HepG2 (cell line): Measurements from ENCODE around the gene ADAM19. TPM values are rescaled to one million over a fixed set of nuclear protein-coding genes. Genes with fewer than 3 reads are reported as not detected.
A peak's percentile ranks its signal among the peaks of the same experiment; 100 is the strongest.

Experiments used
- AKAP8 ChIP-seq: sonication (generic); formaldehyde crosslinking; IDR thresholded peaks from 2 replicates; pipeline ENCODE4 v1.5.1; 2020; ENCODE audit warnings: mild to moderate bottlenecking, missing genetic modification reagents
- DZIP1 ChIP-seq: sonication (generic); formaldehyde crosslinking; IDR thresholded peaks from 2 replicates; pipeline ENCODE4 v1.5.0; 2020; ENCODE audit warnings: mild to moderate bottlenecking, missing genetic modification reagents
- GATAD1 ChIP-seq: IDR thresholded peaks from 2 replicates; pipeline ENCODE4 v1.6.1; 2016; ENCODE audit warnings: missing genetic modification reagents, missing compliant biosample characterization
- GRHL1 ChIP-seq: sonication (generic); formaldehyde crosslinking; conservative IDR thresholded peaks from 2 replicates; pipeline ENCODE4 v1.8.0; 2022; ENCODE audit warnings: missing genetic modification reagents
- HES4 ChIP-seq: sonication (generic); formaldehyde crosslinking; IDR thresholded peaks from 2 replicates; pipeline ENCODE4 v1.9.0; 2021; ENCODE audit warnings: mild to moderate bottlenecking, missing genetic modification reagents, borderline replicate concordance
- IRF9 ChIP-seq: sonication (generic); formaldehyde crosslinking; IDR thresholded peaks from 2 replicates; pipeline ENCODE4 v1.8.0; 2022; ENCODE audit warnings: missing genetic modification reagents, mild to moderate bottlenecking, borderline replicate concordance
- NCOR1 ChIP-seq: fragments of 200-600 bp; sonication (generic); IDR thresholded peaks from 2 replicates; pipeline ENCODE4 v1.7.0; 2017; ENCODE audit warnings: antibody characterized with exemption, low read length, borderline replicate concordance
- PAXIP1 ChIP-seq: sonication (generic); formaldehyde crosslinking; conservative IDR thresholded peaks from 2 replicates; pipeline ENCODE4 v1.4.0; 2020; ENCODE audit warnings: mild to moderate bottlenecking, missing genetic modification reagents, moderate library complexity
- RARG ChIP-seq: sonication (generic); formaldehyde crosslinking; IDR thresholded peaks from 2 replicates; pipeline ENCODE4 v1.4.0; 2020; ENCODE audit warnings: low read depth, mild to moderate bottlenecking, missing genetic modification reagents
- REST ChIP-seq, 2 experiments: IDR thresholded peaks; 2 replicates each; pipeline ENCODE4 v1.6.1; 2011 to 2012; ENCODE audit warnings: low read length in 2 of 2, borderline replicate concordance in 1 of 2, low read depth in 1 of 2, mild to moderate bottlenecking in 1 of 2, moderate library complexity in 1 of 2
- ZBTB33 ChIP-seq: sonication (generic); formaldehyde crosslinking; IDR thresholded peaks from 2 replicates; pipeline ENCODE4 v1.4.0; 2020; ENCODE audit warnings: missing genetic modification reagents
- ZNF317 ChIP-seq: sonication (generic); formaldehyde crosslinking; IDR thresholded peaks from 2 replicates; pipeline ENCODE4 v1.5.0; 2020; ENCODE audit warnings: mild to moderate bottlenecking, missing genetic modification reagents
- polyA plus RNA-seq, 8 experiments: library from polyadenylated mRNA; depleted of rRNA in 3 of 8; stranded (reverse) in 7 of 8; unstranded in 1 of 8; fragments of >200 nt; fragmentation: Illumina TruSeq in 4 of 8; extraction: Trizol in 4 of 8; gene quantifications; 2 replicates each; pipeline versions ENCODE4 v1.2.1 to v1.2.3, GENCODE V29; 2011 to 2016; ENCODE audit warnings: low read depth in 4 of 8, missing spikeins in 1 of 8, mixed read lengths in 1 of 8; ENCODE audit not compliant: insufficient read depth in 1 of 8
- total RNA-seq, 5 experiments: library from RNA; depleted of rRNA; stranded (reverse); fragments of >200 nt; fragmentation: Illumina TruSeq; extraction: Trizol; gene quantifications; 2 replicates each; pipeline ENCODE4 v1.2.3, GENCODE V29; 2016; ENCODE audit warnings: low read depth in 1 of 5

ADAM19 gene
- total and polyA plus RNA-seq, 2 of the 13 experiments (the other 11 are each of a cell fraction or from before 2014, with no cell fraction given) = 0.38 to 0.74 TPM

- TF ChIP-seq IRF9 (CRISPR knock-in tag) = no peak
- no peak for TF ChIP-seq REST (IDR thresholded peaks at IDR 0.05; ENCODE audit: borderline replicate concordance in 1 of 2, low read depth in 1 of 2, low read length in 2 of 2)
- TF ChIP-seq ZNF317 (CRISPR knock-in tag) = no peak
- no peak for TF ChIP-seq HES4
- no peak for TF ChIP-seq RARG (CRISPR knock-in tag)
- no peak for TF ChIP-seq GRHL1 (CRISPR knock-in tag)
- no peak for TF ChIP-seq DZIP1 (CRISPR knock-in tag)
- no peak for TF ChIP-seq ZBTB33 (CRISPR knock-in tag)
- no peak for TF ChIP-seq GATAD1 (CRISPR knock-in tag)
- TF ChIP-seq AKAP8 (CRISPR knock-in tag) = no peak
- 0 out of 2 replicates have a peak, but pooled peaks have one; percentile 29 for TF ChIP-seq NCOR1
- peak; percentile 60 for TF ChIP-seq PAXIP1 (CRISPR knock-in tag)
These were observed 97.6 kb downstream of the ADAM19 start (continued) for GRCh38 chr5:157477814-157478494.
